ENCODE results near the gene DDR2. TPM values are rescaled to one million over a fixed set of nuclear protein-coding genes. Genes with fewer than 3 reads are reported as not detected.

DDR2 gene
- total RNA-seq, 1 donor from 2014 or later, result 0.69 TPM

DNA sequence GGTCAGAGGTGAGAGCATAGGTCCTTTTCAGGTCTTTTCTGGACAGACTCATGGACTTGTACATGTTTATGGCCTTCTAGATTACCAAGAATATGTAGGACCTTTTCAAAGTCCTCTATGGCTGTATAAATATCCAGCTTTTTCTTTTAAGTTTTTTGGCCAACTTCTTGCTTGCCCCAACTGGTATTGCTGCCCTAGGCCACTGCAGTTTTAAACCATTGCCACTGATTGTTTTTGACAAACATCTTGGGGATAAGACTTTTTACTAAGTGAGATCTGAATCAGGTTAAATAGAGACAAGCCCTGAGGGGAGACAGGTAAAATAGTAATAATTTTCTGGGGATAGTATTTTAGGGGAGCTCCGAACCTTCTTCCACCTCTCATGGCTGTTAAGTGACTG, 14.8 kb upstream of the DDR2 start:
- no peak overlapping the region for H3K4me3 ChIP-seq
- no peak overlapping the region for H3K27ac Mint-ChIP-seq
- TF ChIP-seq EZH2phosphoT487 (IDR thresholded peaks at IDR 0.05) (no peak), EZH2 (IDR thresholded peaks at IDR 0.05) (no peak)
- TF ChIP-seq, protein P1, sequence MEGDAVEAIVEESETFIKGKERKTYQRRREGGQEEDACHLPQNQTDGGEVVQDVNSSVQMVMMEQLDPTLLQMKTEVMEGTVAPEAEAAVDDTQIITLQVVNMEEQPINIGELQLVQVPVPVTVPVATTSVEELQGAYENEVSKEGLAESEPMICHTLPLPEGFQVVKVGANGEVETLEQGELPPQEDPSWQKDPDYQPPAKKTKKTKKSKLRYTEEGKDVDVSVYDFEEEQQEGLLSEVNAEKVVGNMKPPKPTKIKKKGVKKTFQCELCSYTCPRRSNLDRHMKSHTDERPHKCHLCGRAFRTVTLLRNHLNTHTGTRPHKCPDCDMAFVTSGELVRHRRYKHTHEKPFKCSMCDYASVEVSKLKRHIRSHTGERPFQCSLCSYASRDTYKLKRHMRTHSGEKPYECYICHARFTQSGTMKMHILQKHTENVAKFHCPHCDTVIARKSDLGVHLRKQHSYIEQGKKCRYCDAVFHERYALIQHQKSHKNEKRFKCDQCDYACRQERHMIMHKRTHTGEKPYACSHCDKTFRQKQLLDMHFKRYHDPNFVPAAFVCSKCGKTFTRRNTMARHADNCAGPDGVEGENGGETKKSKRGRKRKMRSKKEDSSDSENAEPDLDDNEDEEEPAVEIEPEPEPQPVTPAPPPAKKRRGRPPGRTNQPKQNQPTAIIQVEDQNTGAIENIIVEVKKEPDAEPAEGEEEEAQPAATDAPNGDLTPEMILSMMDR (IDR thresholded peaks at IDR 0.05), result no peak

GRCh38 chr1:162619076-162619475, 13.2 kb upstream of the DDR2 start:
- no peaks in the 10 kb centered on the region for H3K79me2 ChIP-seq (ENCODE audit: low read depth)
- Mint-ChIP-seq H3K27me3 (ENCODE audit: insufficient read depth, low read depth) (no peaks in the 10 kb centered on the region), H3K9me3 (peaks cover 18% of the 10 kb centered on the region), H3K27ac (no peak overlapping the region), H3K4me1 (no peaks in the 10 kb centered on the region), H3K36me3 (peaks cover 4% of the 10 kb centered on the region), H3K4me3 (no peak overlapping the region)
- H3F3A ChIP-seq (ENCODE audit: low read depth), result no peaks in the 10 kb centered on the region
- no peak overlapping the region for H2AFZ ChIP-seq (replicated peaks)
- no peaks in the 10 kb centered on the region for H3K27me3 ChIP-seq
- no peaks in the 10 kb centered on the region for H4K20me1 ChIP-seq (ENCODE audit: low read depth)
- H3K4me1 ChIP-seq, result no peaks in the 10 kb centered on the region
- H3K9ac ChIP-seq, result no peak overlapping the region
- peaks cover 20% of the 10 kb centered on the region for H3K9me3 ChIP-seq (ENCODE audit: low read depth)
- no peaks in the 10 kb centered on the region for H3K36me3 ChIP-seq
- no peak overlapping the region for H3K27ac ChIP-seq
- DNase-seq (ENCODE audit: low spot score), result no peak
- H3K4me3 ChIP-seq, result no peak overlapping the region
- no peak overlapping the region for H3K4me2 ChIP-seq
- TF ChIP-seq, protein P1 (IDR thresholded peaks at IDR 0.05), result no peak
- TF ChIP-seq EZH2phosphoT487 (IDR thresholded peaks at IDR 0.05), result no peak
- no peak for TF ChIP-seq EZH2 (IDR thresholded peaks at IDR 0.05)

More for the DNA sequence above, 14.8 kb upstream of the DDR2 start:
- Mint-ChIP-seq H3K4me3 (no peak overlapping the region), H3K4me1 (peaks cover 7% of the 10 kb centered on the region), H3K36me3 (peaks cover 4% of the 10 kb centered on the region), H3K27me3 (ENCODE audit: insufficient read depth, low read depth) (peaks cover 2% of the 10 kb centered on the region), H3K9me3 (peaks cover 18% of the 10 kb centered on the region)
- H3K9me3 ChIP-seq (ENCODE audit: low read depth), result peaks cover 20% of the 10 kb centered on the region
- H2AFZ ChIP-seq (replicated peaks), result no peak overlapping the region
- no peaks in the 10 kb centered on the region for H4K20me1 ChIP-seq (ENCODE audit: low read depth)
- DNase-seq (ENCODE audit: low spot score), result no peak
- H3K27ac ChIP-seq, result no peak overlapping the region
- H3K4me1 ChIP-seq, result no peaks in the 10 kb centered on the region
- H3K36me3 ChIP-seq, result no peaks in the 10 kb centered on the region
- no peak overlapping the region for H3K4me2 ChIP-seq
- no peaks in the 10 kb centered on the region for H3K79me2 ChIP-seq (ENCODE audit: low read depth)
- H3K27me3 ChIP-seq, result no peaks in the 10 kb centered on the region
- H3F3A ChIP-seq (ENCODE audit: low read depth), result no peaks in the 10 kb centered on the region
- no peak overlapping the region for H3K9ac ChIP-seq

DNA sequence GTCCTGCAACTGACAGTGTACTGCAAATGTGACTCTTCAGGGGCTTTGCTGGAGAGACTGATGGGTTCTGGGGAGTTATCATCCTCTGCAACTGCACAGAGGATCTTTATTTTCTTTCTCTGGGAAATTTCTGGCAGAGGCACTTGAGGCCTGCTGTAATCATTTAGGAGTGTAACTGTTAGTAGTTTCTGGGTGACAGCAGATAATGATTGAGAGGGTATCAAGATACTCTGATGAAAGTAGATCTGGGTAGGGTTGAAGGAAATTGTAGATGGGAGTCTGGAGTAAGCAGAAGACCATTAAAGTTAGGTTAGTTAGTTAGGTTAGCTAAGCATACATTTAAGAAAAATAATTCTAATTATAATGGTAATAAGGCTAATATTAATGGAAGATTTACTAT, 11.0 kb upstream of the DDR2 start:
- no peaks in the 10 kb centered on the region for H3K27me3 ChIP-seq
- Mint-ChIP-seq H3K27ac (peak overlapping the region; percentile 44), H3K4me1 (no peaks in the 10 kb centered on the region), H3K36me3 (peaks cover 4% of the 10 kb centered on the region), H3K9me3 (peaks cover 18% of the 10 kb centered on the region), H3K27me3 (ENCODE audit: insufficient read depth, low read depth) (no peaks in the 10 kb centered on the region), H3K4me3 (no peak overlapping the region)
- H3F3A ChIP-seq (ENCODE audit: low read depth), result no peaks in the 10 kb centered on the region
- no peak for DNase-seq (ENCODE audit: low spot score)
- no peaks in the 10 kb centered on the region for H3K4me1 ChIP-seq
- no peaks in the 10 kb centered on the region for H3K36me3 ChIP-seq
- no peak overlapping the region for H2AFZ ChIP-seq (replicated peaks)
- H3K9ac ChIP-seq, result no peak overlapping the region
- H3K27ac ChIP-seq, result no peak overlapping the region
- no peaks in the 10 kb centered on the region for H4K20me1 ChIP-seq (ENCODE audit: low read depth)
- no peak overlapping the region for H3K4me3 ChIP-seq
- no peaks in the 10 kb centered on the region for H3K79me2 ChIP-seq (ENCODE audit: low read depth)
- no peak overlapping the region for H3K4me2 ChIP-seq
- TF ChIP-seq EZH2phosphoT487 (IDR thresholded peaks at IDR 0.05) (no peak), EZH2 (IDR thresholded peaks at IDR 0.05) (no peak)
- TF ChIP-seq, protein P1 (IDR thresholded peaks at IDR 0.05), result no peak
- peaks cover 16% of the 10 kb centered on the region for H3K9me3 ChIP-seq (ENCODE audit: low read depth)
